HG03097 (cell line): ENCODE results near the gene LRRC26.

Source experiments
- ATAC-seq: cut with Tn5 transposase; IDR thresholded peaks from one replicate; pipeline ENCODE4 v1.9.1; 2021; ENCODE audit not compliant: unreplicated experiment, low FRiP score

Gene LRRC26

GRCh38 chr9:137157618-137158415, 12.0 kb downstream of the LRRC26 start:
- no peak for ATAC-seq

DNA sequence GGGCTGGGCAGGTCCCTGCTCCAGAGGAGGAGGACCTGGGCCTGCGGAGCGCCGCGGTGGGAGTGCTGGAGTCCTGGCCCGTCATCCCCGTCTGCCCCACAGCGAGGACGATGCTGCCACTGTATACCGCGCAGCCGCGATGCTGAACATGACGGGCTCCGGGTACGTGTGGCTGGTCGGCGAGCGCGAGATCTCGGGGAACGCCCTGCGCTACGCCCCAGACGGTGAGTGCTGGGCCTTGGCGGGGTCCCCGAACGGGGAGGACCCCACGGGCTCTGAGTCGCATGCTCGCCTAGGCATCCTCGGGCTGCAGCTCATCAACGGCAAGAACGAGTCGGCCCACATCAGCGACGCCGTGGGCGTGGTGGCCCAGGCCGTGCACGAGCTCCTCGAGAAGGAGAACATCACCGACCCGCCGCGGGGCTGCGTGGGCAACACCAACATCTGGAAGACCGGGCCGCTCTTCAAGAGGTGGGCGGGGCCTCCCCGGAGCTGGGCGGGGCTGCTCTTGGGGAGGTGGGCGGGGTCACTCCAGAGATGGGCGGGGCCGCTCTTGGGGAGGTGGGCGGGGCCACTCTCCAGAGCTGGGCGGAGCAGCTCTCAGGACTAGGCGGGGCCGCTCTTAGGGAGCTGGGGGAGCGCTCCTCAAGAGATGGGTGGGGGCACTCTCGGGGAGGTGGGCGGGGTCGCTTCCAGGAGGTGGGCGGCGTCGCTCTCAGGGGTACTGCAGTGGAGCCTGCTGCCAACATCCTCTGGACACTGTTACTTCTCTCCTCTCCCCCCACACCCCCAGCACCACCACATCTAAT, 13.1 kb downstream of the LRRC26 start:
- no peak for ATAC-seq

GRCh38 chr9:137152844-137153405, 16.9 kb downstream of the LRRC26 start:
- ATAC-seq = no peak

- peak; percentile 33 for ATAC-seq
Measured at GRCh38 chr9:137150617-137151457, 19.0 kb downstream of the LRRC26 start.

DNA sequence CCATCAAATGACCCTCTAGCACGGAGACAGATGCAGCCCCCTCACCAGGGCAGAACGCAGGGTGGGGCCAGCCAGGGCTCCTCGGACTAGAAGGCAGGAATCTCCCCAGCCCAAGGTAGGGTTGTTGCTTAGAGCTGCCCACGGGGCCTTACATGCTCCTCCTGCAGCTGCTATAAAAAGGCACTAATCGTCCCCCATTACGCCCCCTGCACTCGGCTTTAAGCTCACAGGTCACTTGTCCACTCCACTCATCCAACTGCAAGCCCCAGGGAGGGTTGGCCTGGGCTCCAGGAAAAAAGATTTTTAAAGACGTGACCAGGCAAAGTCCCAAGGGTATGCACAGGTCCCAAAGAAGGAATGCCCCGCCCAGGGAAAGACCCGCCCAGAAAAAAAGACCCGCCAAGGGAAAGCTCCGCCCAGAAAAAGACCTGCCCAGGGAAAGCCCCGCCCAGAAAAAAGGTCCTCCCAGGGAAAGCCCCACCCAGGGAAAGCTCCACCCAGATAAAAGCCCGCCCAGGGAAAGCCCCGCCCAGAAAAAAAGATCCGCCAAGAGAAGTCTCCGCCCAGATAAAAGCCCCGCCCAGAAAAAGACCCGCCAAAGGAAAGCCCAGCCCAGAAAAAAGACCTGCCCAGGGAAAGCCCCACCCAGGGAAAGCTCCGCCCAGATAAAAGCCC, 19.8 kb downstream of the LRRC26 start:
- peak; percentile 16 for ATAC-seq

DNA sequence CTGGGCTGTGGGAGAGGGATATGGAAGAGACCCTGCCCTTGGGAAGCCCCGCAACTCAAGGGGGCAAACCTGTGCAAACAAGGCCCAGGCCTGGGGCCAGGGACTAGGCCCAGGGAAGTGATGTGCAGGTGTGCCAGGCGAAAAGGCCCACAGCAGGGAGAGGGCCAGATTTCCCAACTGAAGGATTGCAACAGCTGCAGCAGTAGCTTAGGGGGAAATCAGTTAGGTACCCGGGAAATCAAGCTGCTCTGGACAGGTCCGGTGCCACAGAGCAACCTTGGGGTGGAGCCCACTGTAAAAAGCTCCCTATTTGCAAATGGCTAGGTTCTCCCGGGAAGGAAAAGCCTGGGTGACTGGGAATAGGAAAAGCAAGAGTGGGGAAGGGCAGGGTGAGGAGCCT, 20.5 kb downstream of the LRRC26 start:
- no peak for ATAC-seq

GRCh38 chr9:137148661-137149060, 21.2 kb downstream of the LRRC26 start:
- no peak for ATAC-seq

DNA sequence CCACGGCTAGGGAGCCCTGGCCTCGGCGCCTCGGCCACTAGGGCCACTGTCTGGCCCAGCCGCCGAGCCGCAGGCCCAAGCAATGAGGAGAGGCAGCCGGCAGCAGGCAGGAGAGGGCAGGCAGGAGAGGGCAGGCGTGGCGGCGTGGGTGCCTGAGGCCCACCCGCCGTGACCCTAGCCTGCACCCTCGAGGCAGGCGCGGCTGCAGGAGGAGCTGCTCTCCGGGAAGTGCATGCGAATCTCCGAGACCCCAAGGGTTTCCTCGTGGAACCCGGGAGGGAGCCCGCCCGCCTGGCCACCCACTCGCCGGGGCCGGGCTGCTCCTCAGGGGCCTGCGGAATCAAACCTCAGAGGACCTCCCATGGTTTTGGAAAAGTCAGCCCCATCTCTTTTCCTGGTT, 21.6 kb downstream of the LRRC26 start:
- no peak for ATAC-seq

DNA sequence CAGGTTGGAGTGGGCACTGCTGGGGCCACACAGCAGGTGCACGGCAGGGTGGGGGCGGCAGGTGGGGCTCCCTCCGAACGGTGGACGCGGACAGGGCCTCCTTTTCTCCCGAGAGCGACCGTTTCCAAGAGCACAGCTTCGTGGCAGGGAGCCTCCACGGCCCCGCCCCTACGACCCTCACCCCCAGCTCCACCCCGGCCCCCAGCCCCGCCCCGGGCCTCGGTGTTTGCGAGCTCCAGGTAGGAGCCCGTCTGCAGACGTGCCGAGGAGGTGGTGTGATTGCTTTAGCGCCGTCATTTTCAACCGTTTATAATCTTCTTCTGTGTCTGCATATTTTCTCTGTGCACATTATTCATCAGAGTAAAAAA, 22.1 kb downstream of the LRRC26 start:
- no peak for ATAC-seq

DNA sequence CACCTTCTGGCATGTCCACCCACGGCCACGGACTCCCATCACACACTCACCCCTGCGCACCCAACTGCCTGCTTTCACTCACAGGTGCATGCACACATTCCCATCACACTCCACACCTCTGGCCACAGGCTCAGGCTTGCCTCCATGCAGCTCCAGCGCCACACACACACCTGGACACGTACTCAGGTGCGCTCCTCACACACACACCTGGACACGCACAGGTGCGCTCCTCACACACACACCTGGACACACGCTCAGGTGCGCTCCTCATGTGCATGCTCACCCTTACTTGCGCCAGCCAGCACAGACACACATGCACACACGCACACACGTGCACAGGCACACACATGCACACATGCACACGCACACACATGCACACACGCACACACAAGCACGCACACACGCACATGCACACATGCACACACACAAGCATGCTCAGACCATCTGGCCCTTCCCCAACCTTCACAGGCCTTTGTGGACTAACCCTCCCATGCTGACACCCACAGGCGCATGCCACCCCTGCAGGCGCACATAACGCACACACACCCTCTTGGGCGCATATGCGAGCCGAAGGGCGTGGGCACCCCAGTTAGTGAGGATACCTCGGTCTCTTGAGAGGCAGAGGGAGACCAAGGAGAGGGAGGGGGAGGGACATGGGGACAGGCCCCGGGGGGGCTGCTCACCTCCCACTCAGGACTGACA, 22.6 kb downstream of the LRRC26 start:
- ATAC-seq = no peak

DNA sequence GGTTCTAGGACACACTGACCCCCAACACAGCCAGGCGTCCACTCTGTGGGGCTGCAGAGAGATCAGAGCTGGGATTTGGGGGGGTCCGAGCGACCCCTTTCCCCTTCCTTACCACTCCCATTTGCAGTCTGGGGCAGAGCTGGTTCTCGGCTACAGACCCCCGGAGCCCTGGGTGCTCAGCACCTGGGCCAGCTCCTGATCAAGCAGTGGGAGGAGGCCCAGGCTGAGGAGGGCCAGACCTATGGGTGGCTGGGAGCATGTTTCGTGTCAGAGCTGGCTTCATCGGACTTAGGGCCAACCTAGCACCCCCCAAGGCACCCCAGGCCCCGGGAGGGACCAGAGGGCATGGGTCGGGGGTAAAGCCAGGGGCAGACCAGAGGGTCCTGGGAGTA, 23.3 kb downstream of the LRRC26 start:
- ATAC-seq = no peak

GRCh38 chr9:137145731-137146526, 23.9 kb downstream of the LRRC26 start:
- ATAC-seq = no peak

DNA sequence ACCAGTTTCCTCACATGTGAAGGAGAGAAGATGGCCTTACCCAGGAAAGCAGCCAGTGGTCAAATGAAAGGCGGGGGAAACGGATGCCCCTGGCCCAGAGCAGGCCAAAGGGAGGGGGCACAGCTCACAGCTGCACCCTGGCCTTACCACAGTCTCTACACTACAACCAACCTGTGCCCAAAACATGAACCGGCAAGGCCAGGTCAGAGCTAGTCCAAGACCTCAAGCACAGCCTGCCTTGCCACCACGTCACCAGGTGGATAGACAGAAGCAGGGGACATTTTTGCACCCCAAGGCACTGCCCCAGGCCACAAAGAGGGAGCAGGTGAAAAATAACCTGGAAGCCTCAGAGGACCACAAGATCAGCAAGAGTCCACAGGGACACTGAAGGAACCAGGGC, 26.4 kb downstream of the LRRC26 start:
- no peak for ATAC-seq

DNA sequence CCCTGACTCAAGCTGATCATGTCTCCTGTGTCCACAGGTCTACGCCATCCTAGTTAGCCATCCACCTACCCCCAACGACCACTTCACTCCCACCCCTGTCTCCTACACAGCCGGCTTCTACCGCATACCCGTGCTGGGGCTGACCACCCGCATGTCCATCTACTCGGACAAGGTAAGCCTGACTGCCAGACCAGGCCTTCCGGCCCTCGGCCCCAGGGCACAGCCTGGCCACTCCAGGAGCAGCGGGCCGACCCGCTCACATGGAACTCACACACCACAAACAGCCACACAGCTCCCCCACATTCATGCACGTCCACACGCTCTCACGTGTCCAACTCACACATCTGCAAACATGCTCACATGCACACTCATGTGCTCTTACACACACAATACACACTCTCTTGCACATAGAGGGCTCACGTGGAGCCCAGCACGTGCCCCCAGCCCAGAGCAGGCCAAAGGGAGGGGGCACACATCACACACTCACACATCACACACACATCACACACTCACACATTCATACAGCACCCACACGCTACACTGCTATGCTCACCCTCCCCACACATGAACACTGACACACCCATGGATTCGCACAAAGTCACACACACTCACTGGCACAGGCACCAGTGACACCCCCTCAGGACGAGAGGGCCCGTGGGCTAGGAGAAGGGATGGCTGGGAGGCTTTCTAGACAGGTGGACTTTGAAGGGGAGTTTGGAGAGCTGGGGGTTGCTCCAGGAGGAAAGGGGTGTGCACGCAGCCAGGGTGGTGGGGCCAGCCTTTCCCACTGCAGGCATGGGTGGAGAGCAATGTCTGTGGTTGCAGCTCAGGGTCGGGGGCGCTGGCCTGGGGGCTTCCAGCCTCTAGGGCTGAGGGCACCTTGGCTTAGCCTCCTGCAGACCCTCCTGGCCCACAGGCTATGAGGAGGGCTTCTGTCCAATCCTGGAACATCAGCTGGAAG, 27.6 kb downstream of the LRRC26 start:
- no peak for ATAC-seq

DNA sequence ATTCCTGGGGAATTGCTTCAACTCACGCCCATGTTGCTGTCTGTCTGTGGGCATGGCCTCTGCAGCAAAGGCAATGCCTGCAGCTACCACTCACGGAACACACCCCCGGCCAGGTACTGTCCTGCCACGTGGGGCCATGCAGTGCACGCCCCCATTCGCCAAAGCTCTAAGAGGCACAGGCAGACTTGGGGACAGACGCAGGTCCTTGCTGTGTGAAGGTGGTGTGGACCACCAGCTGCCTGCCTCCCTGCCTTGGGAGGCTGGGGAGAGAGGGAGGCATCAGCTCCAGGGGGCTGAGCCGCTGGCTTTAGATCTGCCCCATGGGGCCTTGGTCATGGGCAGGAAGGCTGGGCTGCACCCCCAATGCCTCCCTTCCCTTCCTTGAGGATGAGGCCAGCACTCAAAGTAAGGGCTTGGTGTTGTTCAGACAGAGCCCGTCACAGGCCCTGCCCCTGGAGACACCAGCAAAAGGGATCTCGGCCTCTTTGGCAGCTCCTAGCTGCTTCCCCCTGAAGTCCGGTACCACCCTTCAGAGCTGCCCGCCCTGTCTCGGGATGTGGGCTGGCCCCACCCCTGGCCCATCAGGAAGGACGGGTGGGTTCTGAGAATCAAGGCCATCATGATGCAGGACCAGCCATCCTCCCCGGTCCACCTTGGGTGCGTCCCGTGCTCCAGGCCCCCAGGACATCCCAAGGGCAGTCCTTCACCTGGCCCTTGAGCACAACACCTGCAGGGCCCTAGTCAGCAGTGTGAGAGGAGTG, 28.6 kb downstream of the LRRC26 start:
- ATAC-seq = no peak

GRCh38 chr9:137140151-137141012, 29.5 kb downstream of the LRRC26 start:
- ATAC-seq = no peak
